ENCODE data around the gene WSB2.

The WSB2 gene

GRCh38 chr12:117998719-117999118, 62.3 kb downstream of the WSB2 start:
- in situ Hi-C loops (cut with MboI; ENCODE audit: low sequenced_read_pairs), result no loop called here

DNA sequence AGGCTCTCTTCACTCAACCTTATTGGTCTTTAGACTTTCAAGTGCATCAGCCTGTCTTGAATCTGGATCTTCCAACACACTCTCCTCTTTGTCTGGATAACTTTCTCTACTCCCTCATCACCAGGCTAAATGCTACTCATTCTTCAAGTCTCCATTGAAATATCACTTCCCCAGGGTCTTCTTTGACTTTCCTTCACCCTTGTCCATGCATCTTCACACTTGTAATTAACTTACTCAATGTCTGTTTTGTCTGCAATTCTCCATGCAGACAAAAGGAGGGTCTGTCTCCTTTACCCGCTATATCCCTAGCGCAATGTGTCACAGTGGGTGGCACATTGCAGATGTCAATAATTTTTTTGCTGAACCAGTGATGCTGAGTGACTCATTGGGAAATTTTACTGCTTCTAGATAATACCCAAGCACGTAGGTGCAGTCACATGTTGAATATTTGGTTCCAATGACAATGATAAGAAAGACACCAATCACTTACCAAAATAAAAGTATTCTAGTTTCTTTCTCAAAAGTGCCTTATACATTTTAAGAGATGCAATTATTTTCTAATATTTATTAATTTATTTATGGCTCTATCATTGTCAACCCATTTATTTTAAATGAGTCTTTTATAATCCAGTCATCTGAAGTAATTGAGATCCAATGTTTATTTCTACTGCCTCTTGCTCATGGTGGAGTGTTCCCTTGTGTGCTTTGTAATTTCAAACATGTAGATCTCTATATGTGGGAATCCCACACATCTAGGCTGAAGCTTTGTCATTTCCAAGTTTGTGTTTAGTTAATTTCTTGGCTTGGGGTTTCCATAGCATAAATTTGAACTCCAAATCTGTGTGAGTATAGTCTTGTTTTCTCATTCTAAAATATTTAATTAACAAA, 66.2 kb downstream of the WSB2 start:
- in situ Hi-C loops (cut with MboI; ENCODE audit: low sequenced_read_pairs), result no loop called here

DNA sequence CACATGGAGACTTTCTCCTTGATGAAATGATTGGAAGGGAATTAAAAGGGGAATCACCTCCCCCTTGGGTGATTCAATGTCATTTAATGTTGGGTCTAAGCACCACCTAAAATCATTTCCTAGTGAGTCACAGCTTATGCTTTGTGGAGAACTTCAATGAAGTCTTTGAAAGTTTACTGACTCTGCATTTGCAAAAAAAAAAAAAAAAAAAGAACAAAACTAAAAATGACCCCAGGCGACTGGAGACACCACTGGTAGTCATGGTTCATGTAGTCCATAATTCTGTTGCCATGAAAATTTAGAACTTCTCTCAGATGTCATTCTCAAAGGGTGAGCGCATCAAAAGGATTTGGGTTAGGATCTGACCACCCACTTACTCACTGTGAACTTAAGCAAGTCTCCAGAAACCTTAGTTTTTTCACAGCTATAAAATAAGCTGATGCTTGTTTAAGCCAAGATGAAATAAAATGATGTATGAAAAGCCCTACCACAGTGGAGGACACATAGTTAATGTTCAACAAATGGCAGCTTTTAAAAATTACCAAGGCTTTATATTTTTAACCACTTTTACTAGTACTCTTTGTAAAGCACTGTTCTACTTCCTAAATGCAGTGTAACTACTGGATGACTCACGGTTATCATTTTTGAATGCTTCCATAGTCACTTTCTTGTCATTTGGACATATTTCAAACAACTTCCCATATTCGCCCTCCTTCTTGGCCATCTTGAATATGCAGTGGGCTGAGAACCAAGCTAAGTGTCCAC, 74.1 kb downstream of the WSB2 start:
- in situ Hi-C loops (cut with MboI; ENCODE audit: low sequenced_read_pairs), result no loop called here

GRCh38 chr12:117985182-117985581, 75.8 kb downstream of the WSB2 start:
- in situ Hi-C loops (cut with MboI; ENCODE audit: low sequenced_read_pairs), result no loop called here

Measured in hTERT RPE-1 (cell line).